Suprapubic skin (tissue), 4 donors: ENCODE data around the gene GPBAR1. TPM values are rescaled to one million over a fixed set of nuclear protein-coding genes. Genes with fewer than 3 reads are reported as not detected.
"Not testable (repeated sequence)": the region's sequence is repeated elsewhere in the genome, so short reads cannot be mapped to it uniquely, and the experiment has no call there.

Experiments
- DNase-seq, 2 donors: peaks; one replicate each; pipeline ENCODE4 v3.0.0-alpha.2; 2019; ENCODE audit warnings: low spot score in 2 of 2
- H3K27ac ChIP-seq: fragments of 200-600 bp; sonication (generic); one replicate; pipeline ENCODE4 v1.5.1; 2019
- H3K27me3 ChIP-seq: fragments of 200-600 bp; sonication (generic); one replicate; pipeline ENCODE4 v1.5.1; 2019
- H3K36me3 ChIP-seq: fragments of 200-600 bp; sonication (generic); one replicate; pipeline ENCODE4 v1.5.1; 2019
- H3K4me1 ChIP-seq: fragments of 200-600 bp; sonication (generic); one replicate; pipeline ENCODE4 v1.5.1; 2019
- H3K4me3 ChIP-seq: fragments of 200-600 bp; sonication (generic); one replicate; pipeline ENCODE4 v1.5.1; 2019; ENCODE audit warnings: mild to moderate bottlenecking
- H3K9me3 ChIP-seq: fragments of 200-600 bp; sonication (generic); one replicate; pipeline ENCODE4 v1.5.1; 2019
- EP300 ChIP-seq: sonication (generic); formaldehyde crosslinking; IDR thresholded peaks from one replicate; pipeline ENCODE4 v1.6.1; 2017; ENCODE audit warnings: antibody characterized with exemption
- POLR2A ChIP-seq, 2 donors: fragments of 450-650 bp; IDR thresholded peaks; one replicate each; pipeline ENCODE4 v1.6.1; 2017; ENCODE audit warnings: antibody characterized with exemption in 2 of 2, mild to moderate bottlenecking in 2 of 2, moderate library complexity in 2 of 2
- POLR2AphosphoS5 ChIP-seq, 3 donors: sonication (generic); formaldehyde crosslinking; IDR thresholded peaks; one replicate each; pipeline ENCODE4 v1.6.1; 2017; ENCODE audit warnings: antibody characterized with exemption in 3 of 3
- WGBS: methylation state at CpG from one replicate; pipeline ENCODE4 v1.1.5; 2018; 5-methylcytosine and 5-hydroxymethylcytosine counted together
- total RNA-seq, 4 donors: library from RNA; depleted of rRNA; stranded (reverse); fragments of >200 nt; gene quantifications; one replicate each; pipeline ENCODE4 v1.1.0, GENCODE V29; 2016
- TF ChIP-seq, protein P1 (sequence below), 2 donors: fragments of 200-600 bp in 1 of 2; fragments of 450-650 bp in 1 of 2; sonication (generic) in 1 of 2; IDR thresholded peaks; one replicate each; pipeline ENCODE4 v1.5.1; 2016 to 2019; ENCODE audit warnings: antibody characterized with exemption in 2 of 2, mild to moderate bottlenecking in 1 of 2, moderate library complexity in 1 of 2

GPBAR1 gene
- total RNA-seq, 4 donors from 2014 or later: 0.98 to 2.0 (median 1.6) TPM; not detected in 1

GRCh38 chr2:218271487-218271797 is 10.6 kb downstream of the GPBAR1 start:
- Histone ChIP-seq H3K9me3 (no peaks in the 10 kb centered on the region), H3K27me3 (no peaks in the 10 kb centered on the region), H3K27ac (peak overlapping the region; percentile 79), H3K36me3 (peaks cover 43% of the 10 kb centered on the region), H3K4me1 (peaks cover 56% of the 10 kb centered on the region), H3K4me3 (peak overlapping the region; percentile 79)
- WGBS: 29% methylated on average over 4 of the region's 4 CpGs
- no peak for DNase-seq
- no peak for TF ChIP-seq EP300
- TF ChIP-seq POLR2A (IDR thresholded peaks at IDR 0.05): no peak
- TF ChIP-seq, protein P1, sequence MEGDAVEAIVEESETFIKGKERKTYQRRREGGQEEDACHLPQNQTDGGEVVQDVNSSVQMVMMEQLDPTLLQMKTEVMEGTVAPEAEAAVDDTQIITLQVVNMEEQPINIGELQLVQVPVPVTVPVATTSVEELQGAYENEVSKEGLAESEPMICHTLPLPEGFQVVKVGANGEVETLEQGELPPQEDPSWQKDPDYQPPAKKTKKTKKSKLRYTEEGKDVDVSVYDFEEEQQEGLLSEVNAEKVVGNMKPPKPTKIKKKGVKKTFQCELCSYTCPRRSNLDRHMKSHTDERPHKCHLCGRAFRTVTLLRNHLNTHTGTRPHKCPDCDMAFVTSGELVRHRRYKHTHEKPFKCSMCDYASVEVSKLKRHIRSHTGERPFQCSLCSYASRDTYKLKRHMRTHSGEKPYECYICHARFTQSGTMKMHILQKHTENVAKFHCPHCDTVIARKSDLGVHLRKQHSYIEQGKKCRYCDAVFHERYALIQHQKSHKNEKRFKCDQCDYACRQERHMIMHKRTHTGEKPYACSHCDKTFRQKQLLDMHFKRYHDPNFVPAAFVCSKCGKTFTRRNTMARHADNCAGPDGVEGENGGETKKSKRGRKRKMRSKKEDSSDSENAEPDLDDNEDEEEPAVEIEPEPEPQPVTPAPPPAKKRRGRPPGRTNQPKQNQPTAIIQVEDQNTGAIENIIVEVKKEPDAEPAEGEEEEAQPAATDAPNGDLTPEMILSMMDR (IDR thresholded peaks at IDR 0.05): no peak
- no peak for TF ChIP-seq POLR2AphosphoS5 (IDR thresholded peaks at IDR 0.05)

DNA sequence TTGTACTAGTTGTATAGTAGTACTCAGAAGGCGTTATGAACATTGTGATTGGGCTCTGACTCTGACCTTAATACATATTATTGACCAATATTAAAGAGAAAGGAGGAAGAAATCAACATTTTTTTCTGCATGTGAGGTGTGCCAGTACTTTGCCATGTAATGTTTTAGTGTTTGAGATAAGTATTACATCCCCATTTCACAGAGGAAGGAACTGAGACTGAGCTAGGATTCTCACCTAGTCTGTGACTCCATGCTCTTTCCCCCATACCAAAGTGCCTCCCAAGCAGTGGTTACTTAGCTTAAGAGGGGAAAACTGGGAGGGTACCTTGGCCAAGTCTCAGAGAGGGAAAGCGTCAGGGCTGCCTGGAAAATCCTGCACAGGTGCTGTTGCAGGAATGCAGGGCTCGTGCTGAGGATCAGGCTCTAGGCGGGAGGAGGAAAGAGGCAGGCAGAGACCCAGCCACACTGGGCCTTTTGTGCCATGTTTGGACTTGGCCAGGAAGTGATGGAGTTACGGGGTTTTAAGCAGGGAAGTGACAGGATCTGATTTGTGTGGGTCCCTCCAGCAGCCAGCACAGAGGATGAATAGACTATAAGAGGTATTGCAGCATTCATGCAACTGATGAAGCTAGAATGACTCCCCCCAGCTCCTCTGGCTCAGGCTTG is 11.2 kb downstream of the GPBAR1 start:
- TF ChIP-seq POLR2AphosphoS5 (IDR thresholded peaks at IDR 0.05) (no peak), EP300 (no peak), POLR2A (IDR thresholded peaks at IDR 0.05) (no peak)
- peaks cover 43% of the 10 kb centered on the region for H3K36me3 ChIP-seq
- no peaks in the 10 kb centered on the region for H3K9me3 ChIP-seq
- H3K27me3 ChIP-seq: no peaks in the 10 kb centered on the region
- H3K4me1 ChIP-seq: peaks cover 56% of the 10 kb centered on the region
- WGBS: 15% methylated on average over 5 of the region's 5 CpGs
- H3K4me3 ChIP-seq: peak overlapping the region; percentile 79
- H3K27ac ChIP-seq: peak overlapping the region; percentile 79
- DNase-seq: no peak

GRCh38 chr2:218272531-218273212 is 11.9 kb downstream of the GPBAR1 start:
- DNase-seq: peak; percentile 95 to 96
- 9% methylated on average over 10 of the region's 18 CpGs for WGBS
- H3K27ac ChIP-seq: peak overlapping the region; percentile 79
- no peaks in the 10 kb centered on the region for H3K27me3 ChIP-seq
- H3K9me3 ChIP-seq: no peaks in the 10 kb centered on the region
- peak overlapping the region; percentile 79 for H3K4me3 ChIP-seq
- peaks cover 43% of the 10 kb centered on the region for H3K36me3 ChIP-seq
- TF ChIP-seq EP300 (no peak), POLR2A (IDR thresholded peaks at IDR 0.05) (no peak), POLR2AphosphoS5 (IDR thresholded peaks at IDR 0.05) (peak; percentile 3 to 95 (median 82))
- TF ChIP-seq, protein P1 (IDR thresholded peaks at IDR 0.05): peak; percentile 86 to 89
- peaks cover 59% of the 10 kb centered on the region for H3K4me1 ChIP-seq

GRCh38 chr2:218273214-218273907 is 12.5 kb downstream of the GPBAR1 start:
- peak overlapping the region; percentile 79 for H3K27ac ChIP-seq
- H3K4me1 ChIP-seq: peaks cover 63% of the 10 kb centered on the region

GRCh38 chr2:218273908-218274249 is 13.1 kb downstream of the GPBAR1 start:
- Histone ChIP-seq H3K27ac (peak overlapping the region; percentile 60), H3K4me3 (no peak overlapping the region), H3K27me3 (no peaks in the 10 kb centered on the region), H3K4me1 (peaks cover 63% of the 10 kb centered on the region), H3K36me3 (peaks cover 54% of the 10 kb centered on the region), H3K9me3 (no peaks in the 10 kb centered on the region)
- no peak for DNase-seq
- TF ChIP-seq EP300 (no peak), POLR2AphosphoS5 (IDR thresholded peaks at IDR 0.05) (no peak), POLR2A (IDR thresholded peaks at IDR 0.05) (no peak)
- TF ChIP-seq, protein P1 (IDR thresholded peaks at IDR 0.05): no peak
- WGBS: 78% methylated on average over 2 of the region's 2 CpGs

More at GRCh38 chr2:218273214-218273907, 12.5 kb downstream of the GPBAR1 start:
- not testable (repeated sequence) for H3K27me3 ChIP-seq, H3K9me3 ChIP-seq, DNase-seq
- peak overlapping the region; percentile 79 for H3K4me3 ChIP-seq
- 58% methylated on average over 8 of the region's 8 CpGs for WGBS
- H3K36me3 ChIP-seq: peaks cover 49% of the 10 kb centered on the region

DNA sequence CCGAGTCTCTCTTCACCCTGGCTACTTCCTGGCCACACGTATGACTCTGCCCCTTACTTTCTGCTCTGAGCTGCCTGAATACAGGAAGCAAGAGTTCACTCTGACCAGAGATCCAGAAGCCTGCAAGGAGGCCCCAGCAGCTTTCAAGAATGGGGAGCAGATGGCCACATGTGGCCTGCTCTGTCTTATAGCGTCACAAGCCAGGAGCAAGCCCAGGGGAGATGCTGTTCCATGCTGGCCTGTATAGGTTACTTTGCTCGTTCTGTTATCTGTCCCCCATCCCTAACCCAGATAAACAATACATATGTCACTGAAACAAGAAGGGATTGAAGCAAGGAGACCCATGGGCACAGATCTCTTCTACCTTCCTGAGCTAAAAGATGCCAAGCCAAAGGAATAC is 13.8 kb downstream of the GPBAR1 start:
- Histone ChIP-seq H3K9me3 (no peaks in the 10 kb centered on the region), H3K4me1 (peaks cover 56% of the 10 kb centered on the region), H3K4me3 (no peak overlapping the region), H3K36me3 (peaks cover 61% of the 10 kb centered on the region), H3K27me3 (no peaks in the 10 kb centered on the region), H3K27ac (peak overlapping the region; percentile 60)
- WGBS: 70% methylated on average over 3 of the region's 4 CpGs
- TF ChIP-seq POLR2AphosphoS5 (IDR thresholded peaks at IDR 0.05) (no peak), EP300 (no peak), POLR2A (IDR thresholded peaks at IDR 0.05) (no peak)
- TF ChIP-seq, protein P1 (IDR thresholded peaks at IDR 0.05): no peak
- no peak for DNase-seq
